Osteoblast (primary cell): ENCODE data around the gene LORICRIN. TPM values are rescaled to one million over a fixed set of nuclear protein-coding genes. Genes with fewer than 3 reads are reported as not detected.

Source experiments
- DNase-seq: peaks from one replicate; pipeline ENCODE4 v3.0.0; 2011; ENCODE audit warnings: low spot score, mixed read lengths; ENCODE audit not compliant: insufficient read length; ENCODE audit errors: missing footprints
- H2AFZ ChIP-seq: 2 replicates; pipeline ENCODE4 v1.6.0; 2011; ENCODE audit warnings: mild to moderate bottlenecking, low read length
- H3K27ac ChIP-seq: 2 replicates; pipeline ENCODE4 v1.5.1; 2011; ENCODE audit warnings: mild to moderate bottlenecking, low read depth, low read length, moderate library complexity
- H3K27me3 ChIP-seq: 2 replicates; pipeline ENCODE4 v1.6.0; 2012; ENCODE audit warnings: mild to moderate bottlenecking, control low read depth, inconsistent platforms, low read length, moderate library complexity; ENCODE audit not compliant: insufficient read depth
- H3K36me3 ChIP-seq: 2 replicates; pipeline ENCODE4 v1.5.1; 2011; ENCODE audit warnings: mild to moderate bottlenecking, low read length, control low read depth, moderate library complexity; ENCODE audit not compliant: insufficient read depth
- H3K4me1 ChIP-seq: 2 replicates; pipeline ENCODE4 v1.5.1; 2011; ENCODE audit warnings: mild to moderate bottlenecking, low read length, control low read depth, moderate library complexity; ENCODE audit not compliant: insufficient read depth
- H3K4me2 ChIP-seq: 2 replicates; pipeline ENCODE4 v1.6.0; 2011; ENCODE audit warnings: mild to moderate bottlenecking, low read length; ENCODE audit not compliant: insufficient read depth
- H3K4me3 ChIP-seq: fragments of 200-600 bp; sonication (generic); 3 replicates; pipeline ENCODE4 v1.5.1; 2012; ENCODE audit warnings: mild to moderate bottlenecking, low read length, inconsistent platforms; ENCODE audit not compliant: insufficient read depth
- H3K79me2 ChIP-seq: 2 replicates; pipeline ENCODE4 v1.6.0; 2012; ENCODE audit warnings: mild to moderate bottlenecking, low read length, control low read depth, inconsistent platforms; ENCODE audit not compliant: insufficient read depth
- H3K9me3 ChIP-seq: 2 replicates; pipeline ENCODE4 v1.5.1; 2011; ENCODE audit warnings: low read depth, low read length, control low read depth
- H4K20me1 ChIP-seq: 2 replicates; pipeline ENCODE4 v1.6.0; 2012; ENCODE audit warnings: mild to moderate bottlenecking, low read length, control low read depth; ENCODE audit not compliant: insufficient read depth
- CTCF ChIP-seq: IDR thresholded peaks from 2 replicates; pipeline ENCODE4 v1.5.1; 2011; ENCODE audit warnings: mild to moderate bottlenecking, low read depth, low read length, moderate library complexity; ENCODE audit errors: extremely low read depth
- total RNA-seq: library from RNA; depleted of rRNA; stranded (reverse); fragments of >200 nt; gene quantifications from 2 replicates; pipeline ENCODE4 v1.2.3, GENCODE V29; 2012

LORICRIN gene
- total RNA-seq, 1 donor = not detected

DNA sequence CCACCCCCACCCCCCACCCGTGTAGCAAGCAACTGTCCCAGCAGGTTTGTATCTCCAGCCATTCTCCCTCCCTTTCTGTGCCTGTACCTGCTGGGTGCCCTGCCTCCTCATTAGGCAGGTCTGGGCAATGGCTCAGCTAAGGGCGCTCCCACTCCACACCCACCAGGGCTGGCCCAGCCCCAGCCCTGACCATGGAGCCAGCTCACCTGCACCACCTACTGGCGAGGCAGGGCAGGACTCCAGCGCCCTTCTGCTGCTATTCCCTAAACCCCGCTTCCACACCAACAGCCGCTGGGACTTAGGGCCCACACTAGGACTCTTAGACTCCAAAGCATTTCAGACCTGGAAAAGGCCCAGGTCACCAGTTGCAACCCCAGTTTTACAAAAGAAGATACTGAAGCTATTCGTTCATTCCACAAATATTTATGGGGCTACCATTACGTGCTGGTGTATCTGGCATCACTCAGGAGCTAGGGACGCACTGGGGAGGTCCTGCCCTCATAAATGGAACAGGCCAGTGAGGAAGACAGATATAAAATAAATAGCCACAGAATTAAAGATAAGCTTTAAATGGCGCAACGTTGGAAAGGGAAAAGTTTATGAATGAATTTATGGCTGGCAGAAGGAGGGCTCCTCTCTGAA lies 29.3 kb downstream of the LORICRIN start:
- peak; percentile 34 for TF ChIP-seq CTCF
- Histone ChIP-seq H3K27ac (no peak overlapping the region), H3K27me3 (no peaks in the 10 kb centered on the region), H3K4me2 (no peak overlapping the region), H3K4me1 (no peaks in the 10 kb centered on the region), H3K79me2 (no peaks in the 10 kb centered on the region), H2AFZ (no peak overlapping the region), H3K4me3 (no peak overlapping the region), H4K20me1 (no peaks in the 10 kb centered on the region), H3K9me3 (no peaks in the 10 kb centered on the region), H3K36me3 (no peaks in the 10 kb centered on the region)
- DNase-seq = no peak

- no peaks in the 10 kb centered on the region for H3K79me2 ChIP-seq
- no peak for DNase-seq
These were observed 32.0 kb downstream of the LORICRIN start for GRCh38 chr1:153291514-153291913.

GRCh38 chr1:153292185-153292584 lies 32.7 kb downstream of the LORICRIN start:
- Histone ChIP-seq H3K27me3 (no peaks in the 10 kb centered on the region), H3K4me2 (no peak overlapping the region), H2AFZ (no peak overlapping the region), H4K20me1 (no peaks in the 10 kb centered on the region), H3K36me3 (no peaks in the 10 kb centered on the region), H3K9me3 (no peaks in the 10 kb centered on the region), H3K27ac (no peak overlapping the region), H3K79me2 (no peaks in the 10 kb centered on the region), H3K4me1 (no peaks in the 10 kb centered on the region), H3K4me3 (no peak overlapping the region)
- no peak for TF ChIP-seq CTCF
- no peak for DNase-seq

More at GRCh38 chr1:153291514-153291913, 32.0 kb downstream of the LORICRIN start:
- H2AFZ ChIP-seq = no peak overlapping the region
- TF ChIP-seq CTCF = no peak
- H3K4me2 ChIP-seq = no peak overlapping the region
- H3K27ac ChIP-seq = no peak overlapping the region
- no peaks in the 10 kb centered on the region for H4K20me1 ChIP-seq
- H3K4me1 ChIP-seq = no peaks in the 10 kb centered on the region
- no peaks in the 10 kb centered on the region for H3K27me3 ChIP-seq
- no peaks in the 10 kb centered on the region for H3K36me3 ChIP-seq
- no peaks in the 10 kb centered on the region for H3K9me3 ChIP-seq
- no peak overlapping the region for H3K4me3 ChIP-seq

- Histone ChIP-seq H3K27ac (no peak overlapping the region), H3K36me3 (no peaks in the 10 kb centered on the region), H3K79me2 (no peaks in the 10 kb centered on the region), H2AFZ (no peak overlapping the region), H3K4me3 (no peak overlapping the region), H3K4me2 (no peak overlapping the region), H3K9me3 (no peaks in the 10 kb centered on the region), H4K20me1 (no peaks in the 10 kb centered on the region), H3K27me3 (no peaks in the 10 kb centered on the region), H3K4me1 (no peaks in the 10 kb centered on the region)
- DNase-seq = no peak
- TF ChIP-seq CTCF = no peak
These were observed 33.4 kb downstream of the LORICRIN start for GRCh38 chr1:153292740-153293479.
